Panc1 (cell line): Measurements from ENCODE around the gene SUPT3H. TPM values are rescaled to one million over a fixed set of nuclear protein-coding genes. Genes with fewer than 3 reads are reported as not detected.

Source experiments
- microRNA-seq: library from miRNA; unstranded; fragments of <30 nt; microRNA quantifications from one replicate; pipeline ENCODE4 v1.1.0, GENCODE V29; 2020; ENCODE audit not compliant: unreplicated experiment
- total RNA-seq: library from RNA; stranded (reverse); gene quantifications from one replicate; pipeline ENCODE4 v1.2.1, GENCODE V29; 2021; ENCODE audit not compliant: unreplicated experiment

SUPT3H gene
- total RNA-seq, 1 experiment from 2014 or later, result 11.0 TPM

Small RNA genes within 50 kb of the gene (microRNA-seq; reads per million reads assigned to microRNA genes)
- gene MIR586, result not detected

Other genes with a start within 250 kb of the SUPT3H start
- gene RUNX2, start 49.6 kb downstream of the SUPT3H start, total RNA-seq, result 7.0 TPM